AG04449 (cell line): ENCODE measurements around the gene TBRG1.
A peak's percentile ranks its signal among the peaks of the same experiment; 100 is the strongest.

Experiments used
- CTCF ChIA-PET: fragments of 350-600 bp; formaldehyde crosslinking; extraction: SDS; loops from one replicate; lab custom pipeline; 2021; ENCODE audit warnings: antibody characterized with exemption; lab: Yijun Ruan, JAX
- POLR2A ChIA-PET: fragments of 400-600, 350-600 bp; formaldehyde crosslinking; extraction: SDS; loops from one replicate; lab custom pipeline; 2020; ENCODE audit warnings: antibody characterized with exemption, inconsistent platforms; lab: Yijun Ruan, JAX
- DNase-seq: peaks from one replicate; pipeline ENCODE4 v3.0.0-alpha.2; 2010; ENCODE audit warnings: low read depth, low spot score
- H3K4me3 ChIP-seq: 2 replicates; pipeline ENCODE4 v1.5.1; 2011; ENCODE audit warnings: low read depth, mild to moderate bottlenecking, control low read depth, low read length
- TF ChIP-seq, protein P1 (sequence below): IDR thresholded peaks from one replicate; pipeline ENCODE4 v1.5.1; 2011; ENCODE audit warnings: mild to moderate bottlenecking, moderate library complexity, low read length, control low read depth, inconsistent platforms; ENCODE audit not compliant: insufficient read depth; ENCODE audit errors: missing control alignments

The TBRG1 gene

DNA sequence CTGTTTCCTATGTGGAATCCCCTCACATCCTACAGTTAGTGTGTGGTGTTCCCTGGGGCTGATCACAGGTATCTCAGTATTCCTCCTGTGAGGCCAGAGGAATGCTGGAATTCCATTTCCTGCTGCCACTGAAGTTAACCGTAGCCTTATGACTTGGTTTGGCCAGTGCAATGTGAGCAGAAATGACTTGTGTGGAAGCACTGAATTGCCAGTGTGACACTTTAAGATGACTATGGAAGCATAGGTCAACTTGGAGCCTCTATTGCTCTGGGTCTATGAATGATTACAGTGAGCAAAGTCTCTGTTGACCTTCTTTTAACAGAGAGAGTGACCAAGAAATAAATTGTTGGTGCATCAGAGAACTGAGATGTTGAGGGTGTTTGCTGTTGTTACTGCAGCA is 16.5 kb downstream of the TBRG1 start:
- no peak for DNase-seq
- CTCF ChIA-PET: interaction anchor here (1.2 to 1.4 kb wide), 4 partner anchors 10 to 207 kb away, joined by 3 to 4 read pairs (median 3); no protein-coding TSS in a partner anchor
- TF ChIP-seq, protein P1, sequence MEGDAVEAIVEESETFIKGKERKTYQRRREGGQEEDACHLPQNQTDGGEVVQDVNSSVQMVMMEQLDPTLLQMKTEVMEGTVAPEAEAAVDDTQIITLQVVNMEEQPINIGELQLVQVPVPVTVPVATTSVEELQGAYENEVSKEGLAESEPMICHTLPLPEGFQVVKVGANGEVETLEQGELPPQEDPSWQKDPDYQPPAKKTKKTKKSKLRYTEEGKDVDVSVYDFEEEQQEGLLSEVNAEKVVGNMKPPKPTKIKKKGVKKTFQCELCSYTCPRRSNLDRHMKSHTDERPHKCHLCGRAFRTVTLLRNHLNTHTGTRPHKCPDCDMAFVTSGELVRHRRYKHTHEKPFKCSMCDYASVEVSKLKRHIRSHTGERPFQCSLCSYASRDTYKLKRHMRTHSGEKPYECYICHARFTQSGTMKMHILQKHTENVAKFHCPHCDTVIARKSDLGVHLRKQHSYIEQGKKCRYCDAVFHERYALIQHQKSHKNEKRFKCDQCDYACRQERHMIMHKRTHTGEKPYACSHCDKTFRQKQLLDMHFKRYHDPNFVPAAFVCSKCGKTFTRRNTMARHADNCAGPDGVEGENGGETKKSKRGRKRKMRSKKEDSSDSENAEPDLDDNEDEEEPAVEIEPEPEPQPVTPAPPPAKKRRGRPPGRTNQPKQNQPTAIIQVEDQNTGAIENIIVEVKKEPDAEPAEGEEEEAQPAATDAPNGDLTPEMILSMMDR: no peak
- POLR2A ChIA-PET: no interaction called here
- H3K4me3 ChIP-seq: no peak overlapping the region

DNA sequence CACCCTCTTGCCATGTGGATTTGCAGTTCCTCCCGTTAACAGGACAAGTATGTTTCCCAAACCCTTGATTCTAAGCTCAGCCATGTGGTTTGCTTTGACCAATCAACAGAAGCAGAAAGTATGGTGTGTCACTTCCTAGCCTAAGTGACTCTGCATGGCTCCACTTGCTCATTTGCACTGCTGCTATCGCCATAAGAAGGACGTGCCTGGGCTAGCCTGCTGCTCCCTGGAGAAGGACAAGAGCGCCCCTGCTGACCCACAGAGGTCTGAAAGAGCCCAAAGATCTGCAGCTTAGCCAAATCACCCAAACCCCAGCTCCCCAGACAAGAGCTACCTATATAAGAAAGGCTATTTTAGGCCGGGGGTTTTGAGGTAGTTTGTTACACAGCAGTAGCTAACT is 18.0 kb downstream of the TBRG1 start:
- DNase-seq: no peak
- TF ChIP-seq, protein P1: no peak
- ChIA-PET POLR2A (no interaction called here), CTCF (interaction anchor here (0.7 to 2.3 kb wide), 10 partner anchors 9 to 226 kb away, joined by 3 to 6 read pairs (median 3); no protein-coding TSS in a partner anchor)
- H3K4me3 ChIP-seq: no peak overlapping the region

DNA sequence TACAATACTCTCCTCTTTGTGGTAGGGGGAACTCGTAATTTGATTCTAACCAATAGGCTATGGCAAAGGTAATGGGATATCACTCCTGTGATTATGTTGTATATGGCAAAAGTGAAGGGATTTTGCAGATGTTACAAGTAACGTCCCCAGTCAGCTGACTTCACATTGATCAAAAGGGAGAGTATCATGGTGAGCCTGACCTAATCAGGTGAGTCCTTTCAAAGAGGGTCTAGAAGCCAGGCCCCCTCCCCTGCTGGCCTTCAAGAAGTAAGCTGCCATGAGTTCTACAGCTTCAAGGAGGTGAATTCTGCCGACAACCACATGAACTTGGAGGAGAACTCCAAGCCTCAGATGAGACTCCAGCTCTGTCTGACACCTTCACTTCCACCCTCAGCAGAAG is 20.0 kb downstream of the TBRG1 start:
- no peak for DNase-seq
- no peak overlapping the region for H3K4me3 ChIP-seq
- POLR2A ChIA-PET: interaction anchor here (2.7 kb wide), 1 partner anchor 20 kb away, joined by 10 read pairs; the partner anchor contains the start of gene TBRG1
- CTCF ChIA-PET: interaction anchor here (0.8 to 4.7 kb wide), 10 partner anchors 9 to 234 kb away, joined by 3 to 102 read pairs (median 31); partner anchors contain the start of genes ROBO3 and TBRG1
- TF ChIP-seq, protein P1: no peak

DNA sequence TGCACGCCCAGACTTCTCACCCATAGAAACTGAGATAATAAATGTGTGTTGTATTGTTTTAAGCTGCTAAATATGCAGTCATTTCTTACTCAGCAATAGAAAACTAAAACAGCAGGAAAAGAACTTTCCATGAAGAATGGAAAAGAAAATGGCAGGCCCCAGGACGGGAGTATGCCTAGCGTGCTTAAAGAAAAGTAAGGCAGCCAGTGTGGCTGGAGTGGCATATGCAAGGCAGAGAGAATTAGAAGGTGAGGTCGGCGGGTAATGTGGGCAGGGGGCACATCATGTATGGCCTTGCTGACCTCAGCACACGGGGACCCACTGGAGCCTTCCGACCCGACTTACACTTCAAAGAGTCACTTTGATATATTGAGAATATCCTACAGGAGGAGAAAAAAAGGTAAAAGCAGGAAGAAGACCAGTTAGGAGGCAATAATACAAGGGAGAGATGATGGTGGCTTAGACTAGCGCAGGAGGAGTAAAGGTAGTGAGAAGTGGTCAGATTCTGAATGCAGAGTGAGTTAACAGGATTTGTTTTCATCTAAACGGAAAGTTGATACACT is 20.5 kb downstream of the TBRG1 start:
- TF ChIP-seq, protein P1: no peak
- CTCF ChIA-PET: interaction anchor here (0.7 to 4.7 kb wide), 21 partner anchors 10 to 809 kb away, joined by 3 to 102 read pairs (median 16); partner anchors contain the start of genes MSANTD2, ROBO3 and TBRG1
- POLR2A ChIA-PET: interaction anchor here (0.9 to 2.7 kb wide), 2 partner anchors 20 to 30 kb away, joined by 3 to 10 read pairs; partner anchors contain the start of genes SIAE, SPA17 and TBRG1

DNA sequence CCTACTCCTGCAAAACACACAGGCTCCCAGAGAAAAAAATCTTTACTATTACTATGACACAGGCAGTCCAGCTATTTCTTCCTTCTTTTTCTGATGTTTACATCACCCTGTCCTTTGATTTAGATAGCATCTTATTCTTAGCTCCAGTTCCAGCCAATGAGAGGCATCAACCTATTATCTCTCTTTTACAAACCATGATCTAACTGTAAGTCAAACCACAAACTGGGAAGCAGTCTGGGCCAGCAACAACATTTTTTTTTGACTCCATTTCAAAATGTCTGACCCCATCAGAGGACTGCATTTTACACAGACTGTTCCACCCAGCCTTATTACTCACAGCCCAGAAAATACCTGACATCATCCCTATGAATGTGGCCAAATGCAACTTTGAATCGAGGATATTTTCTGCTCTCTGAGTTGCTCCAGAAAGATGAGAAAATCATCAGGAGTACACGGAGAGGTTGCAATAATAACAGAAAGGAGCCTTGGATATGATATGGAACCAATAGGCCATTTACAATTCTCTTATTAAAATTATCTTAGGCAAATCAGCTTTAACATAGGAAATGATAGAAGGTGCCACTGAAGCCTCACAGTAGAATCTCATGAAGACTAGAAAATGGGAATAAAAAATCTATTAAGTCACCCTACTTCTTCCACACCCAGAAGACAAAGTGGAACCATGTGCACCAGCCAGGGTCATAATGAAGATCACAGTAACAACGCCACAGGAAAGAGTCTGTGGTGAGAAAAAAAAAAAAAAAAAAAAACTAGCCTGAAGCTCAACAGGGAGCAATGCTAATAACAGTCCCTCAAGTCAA is 21.2 kb downstream of the TBRG1 start:
- TF ChIP-seq, protein P1: no peak
- H3K4me3 ChIP-seq: no peak overlapping the region
- ChIA-PET POLR2A (interaction anchor here (0.9 to 2.7 kb wide), 2 partner anchors 21 to 29 kb away, joined by 3 to 10 read pairs; partner anchors contain the start of genes SIAE, SPA17 and TBRG1), CTCF (interaction anchor here (0.6 to 4.7 kb wide), 42 partner anchors 10 to 809 kb away, joined by 3 to 102 read pairs (median 6); partner anchors contain the start of genes ESAM, MSANTD2, ROBO3 and ROBO4)
- DNase-seq: peak; percentile 83

More for the DNA sequence above, 20.5 kb downstream of the TBRG1 start:
- no peak overlapping the region; the same call in 1 of the 2 replicates for H3K4me3 ChIP-seq
- no peak for DNase-seq
